HG02759 (cell line): Measurements from ENCODE around the gene CXXC1.
A peak's percentile ranks its signal among the peaks of the same experiment; 100 is the strongest.
"Not testable (repeated sequence)": the region's sequence is repeated elsewhere in the genome, so short reads cannot be mapped to it uniquely, and the experiment has no call there.

ENCODE experiments used
- ATAC-seq: cut with Tn5 transposase; IDR thresholded peaks from one replicate; pipeline ENCODE4 v1.9.1; 2021; ENCODE audit warnings: mild to moderate bottlenecking, moderate library complexity; ENCODE audit not compliant: unreplicated experiment

Gene CXXC1

GRCh38 chr18:50287441-50288347, at the start of gene CXXC1:
Gene CXXC1, minus strand, starts transcription at chr18:50287692. Its CDS starts 103 bp downstream, at chr18:50287589.
- ATAC-seq = peak; percentile 93

GRCh38 chr18:50334546-50335152, 47.2 kb upstream of the CXXC1 start:
- ATAC-seq = peak; percentile 68

GRCh38 chr18:50331691-50332090, 44.2 kb upstream of the CXXC1 start:
- no peak for ATAC-seq

- no peak for ATAC-seq
Measured at GRCh38 chr18:50330176-50330575, 42.7 kb upstream of the CXXC1 start.

- ATAC-seq = no peak
Measured at GRCh38 chr18:50327983-50328382, 40.5 kb upstream of the CXXC1 start.

GRCh38 chr18:50320719-50321118, 33.2 kb upstream of the CXXC1 start:
- ATAC-seq = no peak

- peak; percentile 71 for ATAC-seq
Measured at GRCh38 chr18:50315100-50315871, 27.8 kb upstream of the CXXC1 start.

- no peak for ATAC-seq
Measured at GRCh38 chr18:50313873-50314460, 26.5 kb upstream of the CXXC1 start.

GRCh38 chr18:50313031-50313607, 25.6 kb upstream of the CXXC1 start:
- peak; percentile 48 for ATAC-seq

GRCh38 chr18:50312296-50313030, 25.0 kb upstream of the CXXC1 start:
- ATAC-seq = peak; percentile 72

- no peak for ATAC-seq
Measured at GRCh38 chr18:50311650-50312049, 24.2 kb upstream of the CXXC1 start.

GRCh38 chr18:50310080-50310479, 22.6 kb upstream of the CXXC1 start:
- ATAC-seq = no peak

- ATAC-seq = not testable (repeated sequence)
Measured at GRCh38 chr18:50308851-50309250, 21.4 kb upstream of the CXXC1 start.

GRCh38 chr18:50307738-50308470, 20.4 kb upstream of the CXXC1 start:
- ATAC-seq = peak; percentile 92

GRCh38 chr18:50307400-50307737, 19.9 kb upstream of the CXXC1 start:
- ATAC-seq = no peak

GRCh38 chr18:50306944-50307343, 19.5 kb upstream of the CXXC1 start:
- no peak for ATAC-seq

GRCh38 chr18:50301074-50301473, 13.6 kb upstream of the CXXC1 start:
- ATAC-seq = no peak

- no peak for ATAC-seq
Measured at GRCh38 chr18:50299626-50300388, 12.3 kb upstream of the CXXC1 start.
